SK-N-SH (cell line): Measurements from ENCODE around the gene COL8A2. TPM values are rescaled to one million over a fixed set of nuclear protein-coding genes. Genes with fewer than 3 reads are reported as not detected.

Source experiments
- CTCF ChIA-PET: fragments of 300-600, 350-600 bp; formaldehyde crosslinking; extraction: SDS; loops from one replicate; lab custom pipeline; 2021; lab: Yijun Ruan, JAX
- POLR2A ChIA-PET: fragments of 350-600 bp; sonication (Branson Sonifier 250); formaldehyde crosslinking; extraction: SDS; loops from one replicate; lab custom pipeline; 2020; ENCODE audit warnings: antibody characterized with exemption, inconsistent platforms; lab: Yijun Ruan, JAX
- DNase-seq: peaks from one replicate; pipeline ENCODE4 v3.0.0; 2012
- H2AFZ ChIP-seq: fragments of 200-600 bp; sonication (generic); 2 replicates; pipeline ENCODE4 v1.8.1; 2016; ENCODE audit warnings: antibody characterized with exemption, mild to moderate bottlenecking, low read depth
- H3F3A ChIP-seq: fragments of 200-600 bp; sonication (generic); replicated peaks from 2 replicates; pipeline ENCODE3; 2016; ENCODE audit warnings: antibody characterized with exemption, mild to moderate bottlenecking; ENCODE audit not compliant: insufficient read depth
- H3K27ac ChIP-seq, 2 experiments: fragments of 200-500 bp in 1 of 2; fragments of 200-600 bp in 1 of 2; sonication (Bioruptor generic) in 1 of 2; sonication (generic), shearing (Covaris generic) in 1 of 2; 2 replicates each; pipeline versions ENCODE4 v1.5.1 to v1.6.1; 2014 to 2016; ENCODE audit warnings: low read depth in 2 of 2, inconsistent platforms in 1 of 2, low read length in 1 of 2, mild to moderate bottlenecking in 1 of 2, mixed read lengths in 1 of 2
- H3K27me3 ChIP-seq: fragments of 200-600 bp; sonication (generic), shearing (Covaris generic); 2 replicates; pipeline ENCODE4 v1.6.1; 2016; ENCODE audit warnings: mixed run types; ENCODE audit not compliant: insufficient read depth
- H3K36me3 ChIP-seq, 2 experiments: fragments of 200-500 bp in 1 of 2; fragments of 200-600 bp in 1 of 2; sonication (Bioruptor generic) in 1 of 2; sonication (generic) in 1 of 2; replicated peaks in 1 of 2; 2 replicates each; pipeline versions ENCODE3 to v1.5.1; 2014 to 2016; ENCODE audit warnings: low read length in 1 of 2, mild to moderate bottlenecking in 1 of 2; ENCODE audit not compliant: insufficient read depth in 2 of 2, control insufficient read depth in 1 of 2
- H3K4me1 ChIP-seq, 2 experiments: fragments of 200-500 bp in 1 of 2; fragments of 200-600 bp in 1 of 2; sonication (Bioruptor generic) in 1 of 2; sonication (generic), shearing (Covaris generic) in 1 of 2; 2 replicates each; pipeline versions ENCODE4 v1.5.1 to v1.6.1; 2014 to 2016; ENCODE audit warnings: low read depth in 1 of 2, low read length in 1 of 2, mixed run types in 1 of 2; ENCODE audit not compliant: insufficient read depth in 2 of 2, control insufficient read depth in 1 of 2
- H3K4me2 ChIP-seq: fragments of 200-600 bp; sonication (generic), shearing (Covaris generic); 2 replicates; pipeline ENCODE4 v1.6.1; 2017; ENCODE audit warnings: mixed run types
- H3K4me3 ChIP-seq, 2 experiments: fragments of 200-500 bp in 1 of 2; fragments of 200-600 bp in 1 of 2; sonication (Bioruptor generic) in 1 of 2; sonication (generic), shearing (Covaris generic) in 1 of 2; 2 replicates each; pipeline versions ENCODE4 v1.5.1 to v1.8.1; 2014 to 2016; ENCODE audit warnings: low read depth in 2 of 2, inconsistent platforms in 1 of 2, low read length in 1 of 2, mild to moderate bottlenecking in 1 of 2, mixed read lengths in 1 of 2, moderate library complexity in 1 of 2
- H3K79me2 ChIP-seq: fragments of 200-600 bp; sonication (generic); 2 replicates; pipeline ENCODE4 v1.8.1; 2017; ENCODE audit warnings: mild to moderate bottlenecking; ENCODE audit not compliant: insufficient read depth
- H3K9ac ChIP-seq: fragments of 200-600 bp; sonication (generic); 2 replicates; pipeline ENCODE4 v1.6.1; 2017; ENCODE audit warnings: mixed run types
- H3K9me2 ChIP-seq: fragments of 200-600 bp; sonication (generic); 2 replicates; pipeline ENCODE4 v1.6.1; 2017; ENCODE audit warnings: mixed run types
- H3K9me3 ChIP-seq: fragments of 200-600 bp; sonication (generic); 2 replicates; pipeline ENCODE4 v1.6.1; 2017; ENCODE audit warnings: mixed run types, mild to moderate bottlenecking, moderate library complexity
- H4K20me1 ChIP-seq: fragments of 200-600 bp; sonication (generic); 2 replicates; pipeline ENCODE4 v1.6.1; 2017; ENCODE audit warnings: mild to moderate bottlenecking, mixed run types; ENCODE audit not compliant: insufficient read depth
- EP300 ChIP-seq, 2 experiments: IDR thresholded peaks; 2 replicates each; pipeline versions ENCODE4 v1.4.0 to v1.6.1; 2012; ENCODE audit warnings: borderline replicate concordance in 1 of 2, low read depth in 1 of 2, low read length in 1 of 2
- EZH2phosphoT487 ChIP-seq: fragments of 200-600 bp; sonication (generic); IDR thresholded peaks from 2 replicates; pipeline ENCODE4 v1.6.1; 2017; ENCODE audit warnings: low read depth, mixed run types, mild to moderate bottlenecking, antibody characterized with exemption, moderate library complexity, borderline replicate concordance
- FOSL2 ChIP-seq: IDR thresholded peaks from 2 replicates; pipeline ENCODE4 v1.4.0; 2012; ENCODE audit warnings: low read depth, mild to moderate bottlenecking, moderate library complexity, borderline replicate concordance
- FOXJ3 ChIP-seq: sonication (generic); formaldehyde crosslinking; IDR thresholded peaks from 2 replicates; pipeline ENCODE4 v1.5.1; 2020; ENCODE audit warnings: mild to moderate bottlenecking, missing genetic modification reagents
- GABPA ChIP-seq: IDR thresholded peaks from 2 replicates; pipeline ENCODE4 v1.4.0; 2012; ENCODE audit warnings: low read depth, mild to moderate bottlenecking
- MXI1 ChIP-seq: IDR thresholded peaks from 2 replicates; pipeline ENCODE4 v1.6.1; 2012; ENCODE audit warnings: mild to moderate bottlenecking, low read depth, low read length, improper control_type of control experiment
- RAD21 ChIP-seq: IDR thresholded peaks from 2 replicates; pipeline ENCODE4 v1.6.1; 2012; ENCODE audit warnings: mild to moderate bottlenecking, low read length
- SIN3A ChIP-seq: IDR thresholded peaks from 2 replicates; pipeline ENCODE4 v1.6.1; 2012; ENCODE audit warnings: low read depth, mild to moderate bottlenecking, low read length, moderate library complexity, borderline replicate concordance
- SMC3 ChIP-seq: IDR thresholded peaks from 2 replicates; pipeline ENCODE4 v1.6.1; 2012; ENCODE audit warnings: low read depth, low read length, improper control_type of control experiment
- TCF12 ChIP-seq: IDR thresholded peaks from 2 replicates; pipeline ENCODE4 v1.4.0; 2012
- YY1 ChIP-seq: IDR thresholded peaks from 2 replicates; pipeline ENCODE4 v1.4.0; 2012; ENCODE audit warnings: low read depth, mild to moderate bottlenecking
- WGBS: methylation state at CpG from one replicate; pipeline ENCODE4 v1.1.6; 2017; ENCODE audit warnings: low lambda C conversion rate; 5-methylcytosine and 5-hydroxymethylcytosine counted together
- polyA plus RNA-seq, 3 experiments: library from polyadenylated mRNA; depleted of rRNA; stranded (reverse); fragments of >200 nt; gene quantifications; 2 replicates each; pipeline ENCODE4 v1.2.3, GENCODE V29; 2012
- TF ChIP-seq, protein P1 (sequence below): IDR thresholded peaks from 2 replicates; pipeline ENCODE4 v1.4.0; 2012; ENCODE audit warnings: low read depth, borderline replicate concordance
- TF ChIP-seq, protein P2 (sequence below): IDR thresholded peaks from 2 replicates; pipeline ENCODE4 v1.6.1; 2012; ENCODE audit warnings: mild to moderate bottlenecking, low read depth, low read length, moderate library complexity
- TF ChIP-seq, protein P3 (sequence below): fragments of 200-600 bp; sonication (generic); IDR thresholded peaks from 2 replicates; pipeline ENCODE4 v1.6.1; 2017; ENCODE audit warnings: antibody characterized with exemption, mild to moderate bottlenecking, moderate library complexity
- TF ChIP-seq, protein P4 (sequence below): fragments of 150-350 bp; IDR thresholded peaks from 2 replicates; pipeline ENCODE4 v1.6.1; 2017; ENCODE audit warnings: antibody characterized with exemption, low read length, low read depth, borderline replicate concordance

COL8A2 gene
- polyA plus RNA-seq, 1 of the 3 experiments (the other 2 are of a cell fraction), result 3.1 TPM

DNA sequence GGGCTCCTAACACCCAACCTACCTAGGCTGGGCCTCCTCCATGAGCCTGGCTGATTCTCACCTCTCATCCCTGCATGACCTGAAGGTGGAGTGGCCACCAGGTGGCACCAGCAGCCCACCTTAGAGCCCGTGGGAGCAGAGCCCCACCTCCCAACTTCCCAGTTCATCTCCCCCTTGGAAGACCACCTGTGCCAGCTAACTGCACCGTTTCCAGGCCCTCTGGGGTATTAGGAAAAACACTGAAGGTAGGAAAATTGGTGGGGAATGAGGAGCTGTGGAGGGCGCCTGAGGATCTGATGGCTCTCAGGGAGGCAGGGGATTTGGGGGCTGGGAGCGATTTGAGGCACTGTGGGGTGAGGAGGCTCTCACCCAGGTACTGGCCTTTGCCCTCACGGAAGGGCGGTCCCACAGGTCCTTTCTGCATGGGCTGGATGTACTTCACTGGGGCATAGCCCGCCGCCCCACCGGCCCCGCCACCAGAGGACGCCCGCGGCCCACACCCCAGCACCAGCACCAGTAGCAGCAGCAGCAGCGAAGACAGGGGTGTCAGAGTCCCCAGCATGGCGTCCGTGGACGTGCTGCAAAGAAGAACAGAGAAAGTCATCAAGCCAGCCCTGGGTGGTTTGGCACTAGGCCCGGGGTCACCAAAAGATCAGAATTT is 25.2 kb downstream of the COL8A2 start (continued):
- no peak for TF ChIP-seq EZH2phosphoT487
- TF ChIP-seq EP300 (IDR thresholded peaks at IDR 0.05; ENCODE audit: borderline replicate concordance in 1 of 2, low read depth in 1 of 2, low read length in 1 of 2), result no peak
- TF ChIP-seq RAD21, result peak; percentile 97
- no peak for TF ChIP-seq FOXJ3
- TF ChIP-seq, protein P1, sequence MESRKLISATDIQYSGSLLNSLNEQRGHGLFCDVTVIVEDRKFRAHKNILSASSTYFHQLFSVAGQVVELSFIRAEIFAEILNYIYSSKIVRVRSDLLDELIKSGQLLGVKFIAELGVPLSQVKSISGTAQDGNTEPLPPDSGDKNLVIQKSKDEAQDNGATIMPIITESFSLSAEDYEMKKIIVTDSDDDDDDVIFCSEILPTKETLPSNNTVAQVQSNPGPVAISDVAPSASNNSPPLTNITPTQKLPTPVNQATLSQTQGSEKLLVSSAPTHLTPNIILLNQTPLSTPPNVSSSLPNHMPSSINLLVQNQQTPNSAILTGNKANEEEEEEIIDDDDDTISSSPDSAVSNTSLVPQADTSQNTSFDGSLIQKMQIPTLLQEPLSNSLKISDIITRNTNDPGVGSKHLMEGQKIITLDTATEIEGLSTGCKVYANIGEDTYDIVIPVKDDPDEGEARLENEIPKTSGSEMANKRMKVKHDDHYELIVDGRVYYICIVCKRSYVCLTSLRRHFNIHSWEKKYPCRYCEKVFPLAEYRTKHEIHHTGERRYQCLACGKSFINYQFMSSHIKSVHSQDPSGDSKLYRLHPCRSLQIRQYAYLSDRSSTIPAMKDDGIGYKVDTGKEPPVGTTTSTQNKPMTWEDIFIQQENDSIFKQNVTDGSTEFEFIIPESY, result no peak
- TF ChIP-seq MXI1, result no peak
- TF ChIP-seq GABPA, result no peak
- TF ChIP-seq, protein P2, sequence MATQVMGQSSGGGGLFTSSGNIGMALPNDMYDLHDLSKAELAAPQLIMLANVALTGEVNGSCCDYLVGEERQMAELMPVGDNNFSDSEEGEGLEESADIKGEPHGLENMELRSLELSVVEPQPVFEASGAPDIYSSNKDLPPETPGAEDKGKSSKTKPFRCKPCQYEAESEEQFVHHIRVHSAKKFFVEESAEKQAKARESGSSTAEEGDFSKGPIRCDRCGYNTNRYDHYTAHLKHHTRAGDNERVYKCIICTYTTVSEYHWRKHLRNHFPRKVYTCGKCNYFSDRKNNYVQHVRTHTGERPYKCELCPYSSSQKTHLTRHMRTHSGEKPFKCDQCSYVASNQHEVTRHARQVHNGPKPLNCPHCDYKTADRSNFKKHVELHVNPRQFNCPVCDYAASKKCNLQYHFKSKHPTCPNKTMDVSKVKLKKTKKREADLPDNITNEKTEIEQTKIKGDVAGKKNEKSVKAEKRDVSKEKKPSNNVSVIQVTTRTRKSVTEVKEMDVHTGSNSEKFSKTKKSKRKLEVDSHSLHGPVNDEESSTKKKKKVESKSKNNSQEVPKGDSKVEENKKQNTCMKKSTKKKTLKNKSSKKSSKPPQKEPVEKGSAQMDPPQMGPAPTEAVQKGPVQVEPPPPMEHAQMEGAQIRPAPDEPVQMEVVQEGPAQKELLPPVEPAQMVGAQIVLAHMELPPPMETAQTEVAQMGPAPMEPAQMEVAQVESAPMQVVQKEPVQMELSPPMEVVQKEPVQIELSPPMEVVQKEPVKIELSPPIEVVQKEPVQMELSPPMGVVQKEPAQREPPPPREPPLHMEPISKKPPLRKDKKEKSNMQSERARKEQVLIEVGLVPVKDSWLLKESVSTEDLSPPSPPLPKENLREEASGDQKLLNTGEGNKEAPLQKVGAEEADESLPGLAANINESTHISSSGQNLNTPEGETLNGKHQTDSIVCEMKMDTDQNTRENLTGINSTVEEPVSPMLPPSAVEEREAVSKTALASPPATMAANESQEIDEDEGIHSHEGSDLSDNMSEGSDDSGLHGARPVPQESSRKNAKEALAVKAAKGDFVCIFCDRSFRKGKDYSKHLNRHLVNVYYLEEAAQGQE, result no peak
- no peak for TF ChIP-seq TCF12
- TF ChIP-seq SIN3A, result no peak
- no peak for TF ChIP-seq YY1
- peak; percentile 98 for TF ChIP-seq SMC3
- no peak for TF ChIP-seq FOSL2

DNA sequence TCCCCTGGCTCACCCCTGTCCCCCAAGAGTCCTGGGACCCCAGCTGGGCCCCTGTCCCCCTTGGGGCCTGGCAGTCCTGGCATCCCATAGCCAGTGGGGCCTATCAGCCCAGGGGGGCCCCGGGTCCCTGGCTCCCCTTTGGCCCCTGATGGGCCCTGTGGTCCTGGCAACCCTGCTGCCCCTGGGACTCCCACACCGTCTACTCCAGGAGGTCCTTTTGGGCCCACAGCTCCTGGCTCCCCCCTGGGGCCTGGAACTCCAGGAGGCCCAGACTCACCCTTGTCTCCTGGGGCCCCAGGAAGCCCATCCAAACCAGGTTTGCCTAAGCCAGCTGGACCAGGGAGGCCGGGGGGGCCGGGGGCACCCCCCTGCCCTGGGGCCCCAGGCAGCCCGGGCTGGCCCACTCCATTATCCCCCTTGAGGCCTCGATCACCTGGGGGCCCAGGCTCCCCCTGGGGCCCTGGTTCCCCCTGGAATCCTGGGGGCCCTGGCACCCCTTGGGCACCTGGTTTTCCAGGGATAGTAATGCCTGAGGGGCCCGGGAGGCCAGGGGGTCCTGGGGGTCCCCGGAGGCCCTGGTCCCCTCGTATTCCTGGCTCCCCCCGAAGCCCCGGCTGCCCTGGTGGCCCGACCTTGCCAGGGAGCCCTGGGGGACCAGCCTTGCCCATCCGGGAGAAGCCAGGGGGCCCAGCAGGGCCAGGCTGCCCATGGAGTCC is 26.2 kb downstream of the COL8A2 start:
- no CpG with 5 or more reads among the region's 13 CpGs for WGBS
- no peaks in the 10 kb centered on the region for H3K9me3 ChIP-seq

More for the DNA sequence above, 26.2 kb downstream of the COL8A2 start:
- DNase-seq, result no peak
- H3K9me2 ChIP-seq, result no peaks in the 10 kb centered on the region
- CTCF ChIA-PET, result interaction anchor here (1.2 to 32.6 kb wide), 5 partner anchors 12 to 188 kb away, joined by 5 to 700 read pairs (median 11); partner anchors contain the start of gene AGO3
- H3K9ac ChIP-seq, result no peak overlapping the region
- POLR2A ChIA-PET, result no interaction called here
- peak overlapping the region; percentile 78; the same call in 1 of the 2 replicates for H2AFZ ChIP-seq
- H3K4me3 ChIP-seq, result no peak overlapping the region
- TF ChIP-seq EP300 (IDR thresholded peaks at IDR 0.05; ENCODE audit: borderline replicate concordance in 1 of 2, low read depth in 1 of 2, low read length in 1 of 2), result no peak
- TF ChIP-seq, protein P3, sequence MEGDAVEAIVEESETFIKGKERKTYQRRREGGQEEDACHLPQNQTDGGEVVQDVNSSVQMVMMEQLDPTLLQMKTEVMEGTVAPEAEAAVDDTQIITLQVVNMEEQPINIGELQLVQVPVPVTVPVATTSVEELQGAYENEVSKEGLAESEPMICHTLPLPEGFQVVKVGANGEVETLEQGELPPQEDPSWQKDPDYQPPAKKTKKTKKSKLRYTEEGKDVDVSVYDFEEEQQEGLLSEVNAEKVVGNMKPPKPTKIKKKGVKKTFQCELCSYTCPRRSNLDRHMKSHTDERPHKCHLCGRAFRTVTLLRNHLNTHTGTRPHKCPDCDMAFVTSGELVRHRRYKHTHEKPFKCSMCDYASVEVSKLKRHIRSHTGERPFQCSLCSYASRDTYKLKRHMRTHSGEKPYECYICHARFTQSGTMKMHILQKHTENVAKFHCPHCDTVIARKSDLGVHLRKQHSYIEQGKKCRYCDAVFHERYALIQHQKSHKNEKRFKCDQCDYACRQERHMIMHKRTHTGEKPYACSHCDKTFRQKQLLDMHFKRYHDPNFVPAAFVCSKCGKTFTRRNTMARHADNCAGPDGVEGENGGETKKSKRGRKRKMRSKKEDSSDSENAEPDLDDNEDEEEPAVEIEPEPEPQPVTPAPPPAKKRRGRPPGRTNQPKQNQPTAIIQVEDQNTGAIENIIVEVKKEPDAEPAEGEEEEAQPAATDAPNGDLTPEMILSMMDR, result no peak
- no peak for TF ChIP-seq MXI1
- TF ChIP-seq SMC3, result no peak
- TF ChIP-seq, protein P4, sequence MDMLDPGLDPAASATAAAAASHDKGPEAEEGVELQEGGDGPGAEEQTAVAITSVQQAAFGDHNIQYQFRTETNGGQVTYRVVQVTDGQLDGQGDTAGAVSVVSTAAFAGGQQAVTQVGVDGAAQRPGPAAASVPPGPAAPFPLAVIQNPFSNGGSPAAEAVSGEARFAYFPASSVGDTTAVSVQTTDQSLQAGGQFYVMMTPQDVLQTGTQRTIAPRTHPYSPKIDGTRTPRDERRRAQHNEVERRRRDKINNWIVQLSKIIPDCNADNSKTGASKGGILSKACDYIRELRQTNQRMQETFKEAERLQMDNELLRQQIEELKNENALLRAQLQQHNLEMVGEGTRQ, result no peak
- TF ChIP-seq RAD21, result no peak
- H4K20me1 ChIP-seq, result no peaks in the 10 kb centered on the region
- peaks cover 17% of the 10 kb centered on the region for H3F3A ChIP-seq
- no peak overlapping the region for H3K4me2 ChIP-seq
- peaks cover 0 to 49% of the 10 kb centered on the region in 2 experiments; a peak in 2 of 4 replicates for H3K4me1 ChIP-seq
- H3K27ac ChIP-seq, result peak overlapping the region in 1 of 2 experiments; percentile 12; a peak in 1 of 4 replicates
- H3K27me3 ChIP-seq, result no peaks in the 10 kb centered on the region
- no peaks in the 10 kb centered on the region for H3K79me2 ChIP-seq
- H3K36me3 ChIP-seq, result peaks cover 4 to 24% of the 10 kb centered on the region in 2 experiments
